Liver (tissue), 3 donors: ENCODE results near the gene TMOD2.

Experiments used
- EGR1 ChIP-seq, 2 donors: IDR thresholded peaks; 2 replicates each; pipeline ENCODE4 v1.6.1; 2016 to 2018; ENCODE audit warnings: antibody characterized with exemption in 2 of 2, low read depth in 2 of 2
- NR2F2 ChIP-seq: IDR thresholded peaks from 2 replicates; pipeline ENCODE4 v1.6.1; 2016; ENCODE audit warnings: antibody characterized with exemption
- RAD21 ChIP-seq, 2 donors: IDR thresholded peaks; 2 replicates each; pipeline ENCODE4 v1.6.1; 2016; ENCODE audit warnings: antibody characterized with exemption in 2 of 2, mild to moderate bottlenecking in 2 of 2
- RXRA ChIP-seq, 2 donors: IDR thresholded peaks; 2 replicates each; pipeline ENCODE4 v1.6.1; 2017 to 2018; ENCODE audit warnings: antibody characterized with exemption in 2 of 2, mild to moderate bottlenecking in 1 of 2
- YY1 ChIP-seq: IDR thresholded peaks from 2 replicates; pipeline ENCODE4 v1.6.1; 2016; ENCODE audit warnings: antibody characterized with exemption, mild to moderate bottlenecking
- TF ChIP-seq, protein P1 (sequence below): fragments of 150-350 bp; IDR thresholded peaks from 2 replicates; pipeline ENCODE4 v1.5.1; 2017; ENCODE audit warnings: improper control_type of control experiment, low read depth, low read length; ENCODE audit not compliant: missing input control
- TF ChIP-seq, protein P2 (sequence below): IDR thresholded peaks from 2 replicates; pipeline ENCODE4 v1.6.1; 2016; ENCODE audit warnings: antibody characterized with exemption, mild to moderate bottlenecking
- donor health status: healthy.
- donor health status: healthy.

DNA sequence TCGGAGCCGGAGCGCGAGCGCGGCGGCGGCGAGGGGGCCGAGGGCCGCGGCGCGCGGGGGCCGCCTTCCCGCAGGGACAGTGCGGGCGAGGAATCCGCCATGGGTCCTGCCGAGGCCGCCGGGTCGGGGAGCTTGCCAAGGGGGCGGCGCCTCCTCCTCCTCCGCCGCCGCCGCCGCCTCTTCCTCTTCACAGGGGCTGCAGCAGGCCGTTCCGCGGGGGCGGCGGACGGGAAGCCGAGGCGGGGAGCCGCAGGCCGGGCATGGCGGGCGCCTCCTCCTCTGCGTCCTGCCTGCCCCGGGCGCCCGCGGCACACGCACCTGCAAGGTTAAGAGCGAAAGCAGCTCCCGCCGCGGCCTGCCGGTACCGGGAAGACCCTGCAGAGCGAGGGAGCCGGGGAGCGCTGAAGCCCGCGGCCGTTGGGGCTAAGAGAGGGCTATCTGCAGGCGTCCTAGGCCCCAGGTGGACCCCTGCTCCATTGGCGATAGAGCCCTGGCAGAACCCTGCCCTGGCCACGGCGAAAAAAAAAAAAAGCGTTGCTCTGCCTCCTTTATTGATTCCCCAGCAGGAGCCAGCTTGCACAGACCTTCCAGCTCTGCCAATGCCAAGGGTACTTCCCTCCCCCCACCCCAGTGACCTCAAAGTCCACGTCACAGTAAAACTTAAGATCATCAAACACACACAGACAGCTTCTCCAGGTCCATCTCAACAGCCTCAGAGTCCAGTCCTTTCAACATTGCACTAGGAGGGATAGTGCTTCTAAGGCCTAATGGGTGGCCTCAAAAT is 13.7 kb upstream of the TMOD2 start, which contains the start of gene LYSMD2:
- TF ChIP-seq RXRA (IDR thresholded peaks at IDR 0.05) (peak in 1 of 2 donors; percentile 32), YY1 (peak; percentile 44), RAD21 (IDR thresholded peaks at IDR 0.05) (no peak), EGR1 (IDR thresholded peaks at IDR 0.05; ENCODE audit: low read depth in 2 of 2) (peak in 1 of 2 donors; percentile 51), NR2F2 (no peak)
- TF ChIP-seq, protein P1, sequence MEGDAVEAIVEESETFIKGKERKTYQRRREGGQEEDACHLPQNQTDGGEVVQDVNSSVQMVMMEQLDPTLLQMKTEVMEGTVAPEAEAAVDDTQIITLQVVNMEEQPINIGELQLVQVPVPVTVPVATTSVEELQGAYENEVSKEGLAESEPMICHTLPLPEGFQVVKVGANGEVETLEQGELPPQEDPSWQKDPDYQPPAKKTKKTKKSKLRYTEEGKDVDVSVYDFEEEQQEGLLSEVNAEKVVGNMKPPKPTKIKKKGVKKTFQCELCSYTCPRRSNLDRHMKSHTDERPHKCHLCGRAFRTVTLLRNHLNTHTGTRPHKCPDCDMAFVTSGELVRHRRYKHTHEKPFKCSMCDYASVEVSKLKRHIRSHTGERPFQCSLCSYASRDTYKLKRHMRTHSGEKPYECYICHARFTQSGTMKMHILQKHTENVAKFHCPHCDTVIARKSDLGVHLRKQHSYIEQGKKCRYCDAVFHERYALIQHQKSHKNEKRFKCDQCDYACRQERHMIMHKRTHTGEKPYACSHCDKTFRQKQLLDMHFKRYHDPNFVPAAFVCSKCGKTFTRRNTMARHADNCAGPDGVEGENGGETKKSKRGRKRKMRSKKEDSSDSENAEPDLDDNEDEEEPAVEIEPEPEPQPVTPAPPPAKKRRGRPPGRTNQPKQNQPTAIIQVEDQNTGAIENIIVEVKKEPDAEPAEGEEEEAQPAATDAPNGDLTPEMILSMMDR = no peak
- TF ChIP-seq, protein P2, sequence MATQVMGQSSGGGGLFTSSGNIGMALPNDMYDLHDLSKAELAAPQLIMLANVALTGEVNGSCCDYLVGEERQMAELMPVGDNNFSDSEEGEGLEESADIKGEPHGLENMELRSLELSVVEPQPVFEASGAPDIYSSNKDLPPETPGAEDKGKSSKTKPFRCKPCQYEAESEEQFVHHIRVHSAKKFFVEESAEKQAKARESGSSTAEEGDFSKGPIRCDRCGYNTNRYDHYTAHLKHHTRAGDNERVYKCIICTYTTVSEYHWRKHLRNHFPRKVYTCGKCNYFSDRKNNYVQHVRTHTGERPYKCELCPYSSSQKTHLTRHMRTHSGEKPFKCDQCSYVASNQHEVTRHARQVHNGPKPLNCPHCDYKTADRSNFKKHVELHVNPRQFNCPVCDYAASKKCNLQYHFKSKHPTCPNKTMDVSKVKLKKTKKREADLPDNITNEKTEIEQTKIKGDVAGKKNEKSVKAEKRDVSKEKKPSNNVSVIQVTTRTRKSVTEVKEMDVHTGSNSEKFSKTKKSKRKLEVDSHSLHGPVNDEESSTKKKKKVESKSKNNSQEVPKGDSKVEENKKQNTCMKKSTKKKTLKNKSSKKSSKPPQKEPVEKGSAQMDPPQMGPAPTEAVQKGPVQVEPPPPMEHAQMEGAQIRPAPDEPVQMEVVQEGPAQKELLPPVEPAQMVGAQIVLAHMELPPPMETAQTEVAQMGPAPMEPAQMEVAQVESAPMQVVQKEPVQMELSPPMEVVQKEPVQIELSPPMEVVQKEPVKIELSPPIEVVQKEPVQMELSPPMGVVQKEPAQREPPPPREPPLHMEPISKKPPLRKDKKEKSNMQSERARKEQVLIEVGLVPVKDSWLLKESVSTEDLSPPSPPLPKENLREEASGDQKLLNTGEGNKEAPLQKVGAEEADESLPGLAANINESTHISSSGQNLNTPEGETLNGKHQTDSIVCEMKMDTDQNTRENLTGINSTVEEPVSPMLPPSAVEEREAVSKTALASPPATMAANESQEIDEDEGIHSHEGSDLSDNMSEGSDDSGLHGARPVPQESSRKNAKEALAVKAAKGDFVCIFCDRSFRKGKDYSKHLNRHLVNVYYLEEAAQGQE = no peak
